ENCODE data around the gene MBD3L2B. TPM values are rescaled to one million over a fixed set of nuclear protein-coding genes. Genes with fewer than 3 reads are reported as not detected.
"Not testable (repeated sequence)": the region's sequence is repeated elsewhere in the genome, so short reads cannot be mapped to it uniquely, and the experiment has no call there.

Gene MBD3L2B
- total RNA-seq, 1 donor from 2014 or later = not detected

DNA sequence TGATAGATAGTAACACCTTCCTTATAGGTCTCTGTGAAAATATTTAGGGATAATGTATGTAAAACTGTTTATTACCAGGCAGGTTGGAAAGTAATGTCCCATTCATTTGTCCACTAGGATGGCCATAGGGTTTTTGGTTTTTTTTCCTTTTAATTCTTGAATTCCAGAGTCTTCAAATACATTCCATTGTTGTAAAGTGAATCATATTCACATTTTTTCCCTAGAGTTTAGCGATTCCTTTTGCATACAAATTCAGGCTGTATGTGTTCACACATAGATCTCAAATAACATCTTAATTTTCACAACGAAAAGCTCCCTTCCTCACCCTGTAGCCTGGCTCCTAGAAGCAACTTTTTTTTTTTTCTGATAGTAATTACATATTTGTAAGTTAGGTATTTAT is 46.5 kb upstream of the MBD3L2B start:
- no peak overlapping the region for H3K4me3 ChIP-seq
- H3K27me3 ChIP-seq = no peaks in the 10 kb centered on the region
- H3F3A ChIP-seq (ENCODE audit: low read depth) = peaks cover 12% of the 10 kb centered on the region
- Mint-ChIP-seq H3K27me3 (ENCODE audit: insufficient read depth, low read depth) (peaks cover 10% of the 10 kb centered on the region), H3K36me3 (peaks cover 12% of the 10 kb centered on the region), H3K4me1 (peaks cover 3% of the 10 kb centered on the region), H3K4me3 (no peak overlapping the region), H3K27ac (no peak overlapping the region), H3K9me3 (peaks cover 17% of the 10 kb centered on the region)
- no peak overlapping the region for H3K4me2 ChIP-seq
- peaks cover 3% of the 10 kb centered on the region for H3K4me1 ChIP-seq
- H3K27ac ChIP-seq = no peak overlapping the region
- H3K79me2 ChIP-seq (ENCODE audit: low read depth) = peaks cover 16% of the 10 kb centered on the region
- no peak for DNase-seq (ENCODE audit: low spot score)
- H3K9ac ChIP-seq = no peak overlapping the region
- H2AFZ ChIP-seq (replicated peaks) = no peak overlapping the region
- TF ChIP-seq EZH2phosphoT487 (IDR thresholded peaks at IDR 0.05) = no peak
- TF ChIP-seq, protein P1, sequence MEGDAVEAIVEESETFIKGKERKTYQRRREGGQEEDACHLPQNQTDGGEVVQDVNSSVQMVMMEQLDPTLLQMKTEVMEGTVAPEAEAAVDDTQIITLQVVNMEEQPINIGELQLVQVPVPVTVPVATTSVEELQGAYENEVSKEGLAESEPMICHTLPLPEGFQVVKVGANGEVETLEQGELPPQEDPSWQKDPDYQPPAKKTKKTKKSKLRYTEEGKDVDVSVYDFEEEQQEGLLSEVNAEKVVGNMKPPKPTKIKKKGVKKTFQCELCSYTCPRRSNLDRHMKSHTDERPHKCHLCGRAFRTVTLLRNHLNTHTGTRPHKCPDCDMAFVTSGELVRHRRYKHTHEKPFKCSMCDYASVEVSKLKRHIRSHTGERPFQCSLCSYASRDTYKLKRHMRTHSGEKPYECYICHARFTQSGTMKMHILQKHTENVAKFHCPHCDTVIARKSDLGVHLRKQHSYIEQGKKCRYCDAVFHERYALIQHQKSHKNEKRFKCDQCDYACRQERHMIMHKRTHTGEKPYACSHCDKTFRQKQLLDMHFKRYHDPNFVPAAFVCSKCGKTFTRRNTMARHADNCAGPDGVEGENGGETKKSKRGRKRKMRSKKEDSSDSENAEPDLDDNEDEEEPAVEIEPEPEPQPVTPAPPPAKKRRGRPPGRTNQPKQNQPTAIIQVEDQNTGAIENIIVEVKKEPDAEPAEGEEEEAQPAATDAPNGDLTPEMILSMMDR (IDR thresholded peaks at IDR 0.05) = no peak
- TF ChIP-seq EZH2 (IDR thresholded peaks at IDR 0.05) = no peak
- peaks cover 5% of the 10 kb centered on the region for H3K9me3 ChIP-seq (ENCODE audit: low read depth)
- H3K36me3 ChIP-seq = peaks cover 4% of the 10 kb centered on the region
- H4K20me1 ChIP-seq (ENCODE audit: low read depth) = peaks cover 4% of the 10 kb centered on the region

DNA sequence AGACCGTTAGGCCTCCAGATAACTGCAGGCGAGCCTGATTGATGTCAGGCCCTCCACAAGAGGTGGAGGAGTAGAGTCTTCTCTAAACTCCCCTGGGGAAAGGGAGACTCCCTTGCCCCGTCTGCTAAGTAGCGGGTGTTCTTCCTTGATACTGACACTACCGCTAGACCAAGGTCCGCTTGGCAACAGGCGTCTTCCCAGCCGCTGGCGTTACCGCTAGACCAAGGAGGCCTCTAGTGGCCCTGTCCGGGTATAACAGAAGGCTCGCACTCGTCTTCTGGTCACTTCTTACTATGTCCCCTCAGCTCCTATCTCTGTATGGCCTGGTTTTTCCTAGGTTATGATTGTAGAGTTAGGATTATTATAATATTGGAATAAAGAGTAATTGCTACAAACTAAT is 45.9 kb upstream of the MBD3L2B start:
- H2AFZ ChIP-seq (replicated peaks); H3K9ac ChIP-seq; H3K4me1 ChIP-seq; H3K9me3 ChIP-seq (ENCODE audit: low read depth); H3K4me1 Mint-ChIP-seq; H4K20me1 ChIP-seq (ENCODE audit: low read depth); H3K4me3 ChIP-seq; H3K27ac Mint-ChIP-seq; H3K4me3 Mint-ChIP-seq; H3K36me3 Mint-ChIP-seq; H3K36me3 ChIP-seq; H3K4me2 ChIP-seq; H3K27ac ChIP-seq; H3K27me3 ChIP-seq: not testable (repeated sequence)
- Histone ChIP-seq H3F3A (ENCODE audit: low read depth) (peaks cover 16% of the 10 kb centered on the region), H3K79me2 (ENCODE audit: low read depth) (peaks cover 16% of the 10 kb centered on the region)
- TF ChIP-seq, protein P1 (IDR thresholded peaks at IDR 0.05) = peak; percentile 24
- peaks cover 12% of the 10 kb centered on the region for H3K9me3 Mint-ChIP-seq
- H3K27me3 Mint-ChIP-seq (ENCODE audit: insufficient read depth, low read depth) = peaks cover 10% of the 10 kb centered on the region
- DNase-seq (ENCODE audit: low spot score) = peak; percentile 17

DNA sequence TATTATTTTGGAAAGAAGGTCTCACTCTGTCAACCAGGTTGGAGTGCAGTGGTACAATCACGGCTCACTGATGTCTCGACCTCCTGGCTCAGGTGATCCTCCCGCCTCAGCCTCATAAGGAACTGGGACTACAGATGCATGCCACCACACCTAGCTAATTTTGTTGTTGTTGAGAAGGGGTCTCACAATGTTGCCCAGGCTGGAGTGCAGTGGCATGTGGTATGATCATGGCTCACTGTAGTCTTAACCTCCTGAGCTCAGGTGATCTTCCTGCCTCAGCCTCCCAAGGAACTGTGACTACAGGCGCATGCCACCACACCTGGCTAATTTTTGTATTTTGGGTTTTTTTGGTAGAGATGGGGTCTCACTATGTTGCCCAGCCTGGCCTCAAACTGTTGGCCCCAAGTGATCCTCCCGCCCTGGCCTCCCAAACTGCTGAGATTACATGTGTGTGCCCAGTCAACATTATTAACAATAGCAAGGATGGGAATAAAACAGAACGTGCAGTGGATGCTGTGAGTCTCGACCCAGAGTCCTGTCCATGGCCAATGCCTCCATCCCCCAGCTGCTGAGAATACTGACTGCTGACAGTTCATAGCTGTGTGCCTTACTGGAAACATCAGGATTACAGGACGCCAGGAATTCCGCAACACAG is 42.7 kb upstream of the MBD3L2B start:
- Mint-ChIP-seq H3K4me1 (peaks cover under 1% of the 10 kb centered on the region), H3K27me3 (ENCODE audit: insufficient read depth, low read depth) (peaks cover 7% of the 10 kb centered on the region), H3K9me3 (peaks cover 7% of the 10 kb centered on the region), H3K4me3 (no peak overlapping the region), H3K36me3 (no peaks in the 10 kb centered on the region), H3K27ac (no peak overlapping the region)
- H3K4me2 ChIP-seq = no peak overlapping the region
- H3K4me1 ChIP-seq = no peaks in the 10 kb centered on the region
- no peak overlapping the region for H3K4me3 ChIP-seq
- H4K20me1 ChIP-seq (ENCODE audit: low read depth) = no peaks in the 10 kb centered on the region
- peaks cover 5% of the 10 kb centered on the region for H3K9me3 ChIP-seq (ENCODE audit: low read depth)
- no peak overlapping the region for H3K27ac ChIP-seq
- H2AFZ ChIP-seq (replicated peaks) = no peak overlapping the region
- H3K36me3 ChIP-seq = no peaks in the 10 kb centered on the region
- DNase-seq (ENCODE audit: low spot score) = no peak
- H3K79me2 ChIP-seq (ENCODE audit: low read depth) = no peaks in the 10 kb centered on the region
- H3K27me3 ChIP-seq = no peaks in the 10 kb centered on the region
- H3K9ac ChIP-seq = no peak overlapping the region
- no peak for TF ChIP-seq EZH2 (IDR thresholded peaks at IDR 0.05)
- TF ChIP-seq, protein P1 (IDR thresholded peaks at IDR 0.05) = no peak
- no peak for TF ChIP-seq EZH2phosphoT487 (IDR thresholded peaks at IDR 0.05)
- H3F3A ChIP-seq (ENCODE audit: low read depth) = peaks cover 11% of the 10 kb centered on the region

All from neural progenitor cell (in vitro differentiated cells).